ENCODE data around the gene HSD17B10.
"Not testable (repeated sequence)": the region's sequence is repeated elsewhere in the genome, so short reads cannot be mapped to it uniquely, and the experiment has no call there.

Gene HSD17B10

GRCh38 chrX:53433651-53434639 is at the start of gene HSD17B10:
Gene HSD17B10 (minus strand): TSS chrX:53434370. CDS start chrX:53434345, 25 bp downstream.
- DNase-seq (ENCODE audit: low read depth) = peak; percentile 74

- no peak for DNase-seq (ENCODE audit: low read depth)
These were observed 49.2 kb upstream of the HSD17B10 start for GRCh38 chrX:53483416-53483815.

- DNase-seq (ENCODE audit: low read depth) = peak; percentile 41
These were observed 47.8 kb upstream of the HSD17B10 start for GRCh38 chrX:53481816-53482465.

GRCh38 chrX:53481093-53481492 is 46.9 kb upstream of the HSD17B10 start:
- no peak for DNase-seq (ENCODE audit: low read depth)

GRCh38 chrX:53479301-53479700 is 45.1 kb upstream of the HSD17B10 start:
- no peak for DNase-seq (ENCODE audit: low read depth)

GRCh38 chrX:53476371-53476770 is 42.2 kb upstream of the HSD17B10 start:
- no peak for DNase-seq (ENCODE audit: low read depth)

GRCh38 chrX:53474707-53475106 is 40.5 kb upstream of the HSD17B10 start:
- DNase-seq (ENCODE audit: low read depth) = no peak

- no peak for DNase-seq (ENCODE audit: low read depth)
These were observed 37.2 kb upstream of the HSD17B10 start for GRCh38 chrX:53471346-53471745.

GRCh38 chrX:53468659-53469058 is 34.5 kb upstream of the HSD17B10 start:
- not testable (repeated sequence) for DNase-seq (ENCODE audit: low read depth)

GRCh38 chrX:53458082-53458481 is 23.9 kb upstream of the HSD17B10 start:
- peak; percentile 14 for DNase-seq (ENCODE audit: low read depth)

- peak; percentile 72 for DNase-seq (ENCODE audit: low read depth)
These were observed 22.1 kb upstream of the HSD17B10 start for GRCh38 chrX:53456254-53456653.

GRCh38 chrX:53452812-53453211 is 18.6 kb upstream of the HSD17B10 start:
- no peak for DNase-seq (ENCODE audit: low read depth)

GRCh38 chrX:53449632-53450031 is 15.5 kb upstream of the HSD17B10 start:
- DNase-seq (ENCODE audit: low read depth) = no peak

- DNase-seq (ENCODE audit: low read depth) = no peak
These were observed 13.3 kb upstream of the HSD17B10 start for GRCh38 chrX:53447441-53447840.

- DNase-seq (ENCODE audit: low read depth) = no peak
These were observed 11.8 kb upstream of the HSD17B10 start for GRCh38 chrX:53445977-53446376.

GRCh38 chrX:53442322-53442631 is 8.1 kb upstream of the HSD17B10 start:
- DNase-seq (ENCODE audit: low read depth) = no peak

- DNase-seq (ENCODE audit: low read depth) = peak; percentile 53
These were observed 7.6 kb upstream of the HSD17B10 start for GRCh38 chrX:53441531-53442321.

GRCh38 chrX:53440621-53441517 is 6.7 kb upstream of the HSD17B10 start:
- DNase-seq (ENCODE audit: low read depth) = peak; percentile 63

- no peak for DNase-seq (ENCODE audit: low read depth)
These were observed 5.9 kb upstream of the HSD17B10 start for GRCh38 chrX:53440101-53440500.

GRCh38 chrX:53438832-53439230 is 4.7 kb upstream of the HSD17B10 start:
- DNase-seq (ENCODE audit: low read depth) = no peak

- DNase-seq (ENCODE audit: low read depth) = no peak
These were observed 4.1 kb upstream of the HSD17B10 start for GRCh38 chrX:53438174-53438831.
